Measurements from ENCODE around the gene RAC3. TPM values are rescaled to one million over a fixed set of nuclear protein-coding genes. Genes with fewer than 3 reads are reported as not detected.

RAC3 gene
- total RNA-seq, result 7.8 and 16.2 TPM in 2 replicates

DNA sequence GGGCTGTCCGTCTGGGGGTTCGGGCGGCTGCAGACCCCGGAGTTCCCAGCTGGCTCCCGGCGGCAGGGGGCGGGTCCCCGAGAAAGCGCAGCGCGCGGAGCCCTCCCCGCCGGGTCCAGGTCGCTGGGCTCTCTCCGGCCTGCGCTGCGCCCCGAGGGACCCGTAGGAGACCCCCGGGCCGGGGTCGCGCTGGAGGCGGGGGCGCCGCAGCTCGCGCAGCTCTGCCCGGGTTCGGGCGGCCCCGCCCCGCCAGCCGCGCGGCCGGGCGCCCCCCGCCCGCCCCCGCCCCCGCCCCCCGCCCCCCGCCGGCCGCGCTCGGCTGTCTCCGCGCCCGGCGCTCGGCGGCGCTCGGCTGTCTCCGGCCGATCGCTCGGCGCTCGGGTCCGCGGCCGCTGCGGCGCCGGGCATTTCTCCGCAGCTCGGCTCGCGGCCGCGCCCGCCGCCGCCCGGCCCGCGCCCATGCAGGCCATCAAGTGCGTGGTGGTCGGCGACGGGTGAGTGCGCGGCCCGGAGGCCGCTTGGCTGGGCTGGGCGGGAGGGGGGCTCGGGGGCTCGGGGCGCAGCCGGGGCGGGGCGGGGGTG lies at the start of gene RAC3:
Gene RAC3 (plus strand): TSS at position 376 of the 582 bp plus-strand sequence. CDS start 84 bp downstream, at position 460.

GRCh38 chr17:82022310-82022980 lies 9.0 kb upstream of the RAC3 start, which contains the start of gene CENPX:
Gene CENPX, minus strand, starts transcription at chr17:82022878. Its CDS starts 17 bp downstream, at chr17:82022861.

GRCh38 chr17:82022981-82023446 lies 8.5 kb upstream of the RAC3 start, which contains the start of gene LRRC45:
Gene LRRC45, plus strand, starts transcription at chr17:82023305. Its CDS starts 339 bp downstream, at chr17:82023644.

GRCh38 chr17:82037092-82037888 lies 5.8 kb downstream of the RAC3 start, which contains the start of gene DCXR:
Gene DCXR, minus strand, starts transcription at chr17:82037697. Its CDS starts 15 bp downstream, at chr17:82037682.

DNA sequence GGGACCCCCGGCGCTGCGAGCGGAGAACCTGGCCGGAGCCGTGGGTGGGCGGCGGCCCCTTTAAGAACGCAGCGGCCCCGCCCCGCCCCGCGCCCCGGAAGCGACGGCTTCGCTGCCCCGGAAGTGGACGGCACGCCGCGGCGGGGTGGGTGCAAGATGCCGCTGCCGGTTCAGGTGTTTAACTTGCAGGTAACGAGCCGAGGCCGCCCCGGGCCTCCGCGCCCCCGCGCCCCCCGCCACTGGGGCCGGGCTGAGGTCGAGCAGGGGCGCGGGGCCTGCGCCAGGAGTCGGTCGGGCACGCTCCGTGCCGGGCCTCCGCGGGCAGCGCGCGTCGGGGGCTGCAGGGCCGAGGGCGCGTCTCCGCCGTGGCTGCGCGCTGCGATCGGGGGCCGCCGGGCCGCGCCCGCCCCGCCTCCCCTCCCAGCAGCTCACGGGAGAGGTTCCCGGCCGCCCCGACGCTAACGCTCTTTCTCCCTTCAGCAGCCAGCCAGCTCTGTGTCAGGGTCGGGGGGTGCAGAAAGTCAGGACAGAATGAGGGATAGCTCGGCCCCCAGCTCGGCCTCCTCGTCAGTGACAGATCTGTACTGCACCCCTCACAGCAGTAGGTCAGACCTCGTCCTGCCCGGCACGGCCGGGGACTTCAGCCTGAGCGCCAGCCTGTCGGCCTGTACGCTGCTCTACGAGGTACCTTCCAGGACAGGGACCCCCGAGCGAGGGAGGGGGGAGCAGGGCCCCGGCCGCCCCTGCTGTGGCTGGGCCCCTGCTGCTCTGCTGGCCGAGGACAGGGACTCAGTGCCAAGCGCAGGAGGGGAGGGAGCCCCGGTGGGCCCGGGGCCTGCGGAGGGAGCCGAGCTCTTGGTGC lies 20.5 kb downstream of the RAC3 start, which contains the start of the genes GPS1 and RFNG:
Gene GPS1 (plus strand): TSS at position 123 of the 862 bp plus-strand sequence. CDS start 34 bp downstream, at position 157.
Gene RFNG (minus strand): TSS at position 36 of the 862 bp plus-strand sequence. CDS start 45 bp downstream, outside the sequence.

GRCh38 chr17:82065638-82066303 lies 34.3 kb downstream of the RAC3 start, which contains the start of gene DUS1L:
Gene DUS1L, minus strand, starts transcription at chr17:82065804. Its CDS starts 745 bp downstream, at chr17:82065059.

Other genes with a start within 250 kb of the RAC3 start
- not detected in 2 replicates for gene GCGR, start 227.5 kb upstream of the RAC3 start, total RNA-seq
- 63.1 and 87.8 TPM in 2 replicates for gene MCRIP1, start 198.4 kb upstream of the RAC3 start, total RNA-seq
- gene PPP1R27, start 196.6 kb upstream of the RAC3 start, total RNA-seq, result not detected in 2 replicates
- gene P4HB, start 171.1 kb upstream of the RAC3 start, total RNA-seq, result 794 and 796 TPM in 2 replicates
- 158 and 179 TPM in 2 replicates for gene ARHGDIA, start 160.3 kb upstream of the RAC3 start, total RNA-seq
- 145 and 149 TPM in 2 replicates for gene ALYREF, start 140.1 kb upstream of the RAC3 start, total RNA-seq
- gene ANAPC11, start 140.0 kb upstream of the RAC3 start, total RNA-seq, result 110 and 193 TPM in 2 replicates
- under 0.01 TPM in 2 replicates for gene NPB, start 129.4 kb upstream of the RAC3 start, total RNA-seq
- gene PCYT2, start 120.3 kb upstream of the RAC3 start, total RNA-seq, result 51.1 and 75.5 TPM in 2 replicates
- 17.6 and 22.1 TPM in 2 replicates for gene SIRT7, start 113.5 kb upstream of the RAC3 start, total RNA-seq
- gene MAFG, start 103.9 kb upstream of the RAC3 start, total RNA-seq, result 10.3 and 13.9 TPM in 2 replicates
- 33.8 and 43.7 TPM in 2 replicates for gene PYCR1, start 94.4 kb upstream of the RAC3 start, total RNA-seq
- gene MYADML2, start 84.4 kb upstream of the RAC3 start, total RNA-seq, result not detected in 2 replicates
- gene NOTUM, start 70.5 kb upstream of the RAC3 start, total RNA-seq, result not detected in 2 replicates
- 23.1 and 25.8 TPM in 2 replicates for gene ASPSCR1, start 54.0 kb upstream of the RAC3 start, total RNA-seq
- gene CENPX, start 8.8 kb upstream of the RAC3 start, total RNA-seq, result 43.0 and 46.9 TPM in 2 replicates
- gene LRRC45, start 8.4 kb upstream of the RAC3 start, total RNA-seq, result 16.2 and 16.9 TPM in 2 replicates
- 47.7 and 62.1 TPM in 2 replicates for gene DCXR, start 6.0 kb downstream of the RAC3 start, total RNA-seq
- 29.8 and 38.5 TPM in 2 replicates for gene RFNG, start 20.1 kb downstream of the RAC3 start, total RNA-seq
- 105 and 113 TPM in 2 replicates for gene GPS1, start 20.2 kb downstream of the RAC3 start, total RNA-seq
- gene DUS1L, start 34.1 kb downstream of the RAC3 start, total RNA-seq, result 56.2 and 74.1 TPM in 2 replicates
- gene FASN, start 66.6 kb downstream of the RAC3 start, total RNA-seq, result 231 and 392 TPM in 2 replicates
- 18.7 and 26.6 TPM in 2 replicates for gene CCDC57, start 181.2 kb downstream of the RAC3 start, total RNA-seq
- gene SLC16A3, start 197.4 kb downstream of the RAC3 start, total RNA-seq, result 64.7 and 108 TPM in 2 replicates
- 37.1 and 48.5 TPM in 2 replicates for gene CSNK1D, start 242.0 kb downstream of the RAC3 start, total RNA-seq